HEK293 (cell line): ENCODE data around the gene NAA35.

Experiments
- EGR2 ChIP-seq: fragments of 450-650 bp; formaldehyde crosslinking; IDR thresholded peaks from 2 replicates; pipeline ENCODE4 v1.5.1; 2016; ENCODE audit warnings: low read depth, missing biosample characterization, missing genetic modification characterization
- GLIS1 ChIP-seq: fragments of 450-650 bp; formaldehyde crosslinking; IDR thresholded peaks from 2 replicates; pipeline ENCODE4 v1.5.1; 2016; ENCODE audit warnings: missing biosample characterization, missing genetic modification characterization
- HIC1 ChIP-seq: fragments of 450-650 bp; formaldehyde crosslinking; IDR thresholded peaks from 2 replicates; pipeline ENCODE4 v1.5.1; 2016; ENCODE audit warnings: missing biosample characterization, missing genetic modification characterization
- INSM2 ChIP-seq: fragments of 450-650 bp; formaldehyde crosslinking; IDR thresholded peaks from 2 replicates; pipeline ENCODE4 v1.5.1; 2016; ENCODE audit warnings: missing biosample characterization, missing genetic modification characterization
- OSR2 ChIP-seq: fragments of 450-650 bp; formaldehyde crosslinking; IDR thresholded peaks from 2 replicates; pipeline ENCODE4 v1.5.1; 2016; ENCODE audit warnings: missing biosample characterization, missing genetic modification characterization
- WT1 ChIP-seq: fragments of 450-650 bp; formaldehyde crosslinking; IDR thresholded peaks from 2 replicates; pipeline ENCODE4 v1.5.1; 2016; ENCODE audit warnings: missing biosample characterization, missing genetic modification characterization
- ZBTB48 ChIP-seq: fragments of 450-650 bp; formaldehyde crosslinking; IDR thresholded peaks from 2 replicates; pipeline ENCODE4 v1.5.1; 2016; ENCODE audit warnings: missing biosample characterization, missing genetic modification characterization
- ZBTB49 ChIP-seq: fragments of 450-650 bp; formaldehyde crosslinking; IDR thresholded peaks from 2 replicates; pipeline ENCODE4 v1.5.1; 2016; ENCODE audit warnings: missing biosample characterization, missing genetic modification characterization, low read depth
- ZBTB8A ChIP-seq: fragments of 450-650 bp; formaldehyde crosslinking; IDR thresholded peaks from 2 replicates; pipeline ENCODE4 v1.5.1; 2016; ENCODE audit warnings: missing biosample characterization, missing genetic modification characterization
- ZEB2 ChIP-seq: fragments of 450-650 bp; formaldehyde crosslinking; IDR thresholded peaks from 2 replicates; pipeline ENCODE4 v1.5.1; 2016; ENCODE audit warnings: missing biosample characterization, missing genetic modification characterization
- ZFHX2 ChIP-seq: fragments of 450-650 bp; formaldehyde crosslinking; conservative IDR thresholded peaks from 2 replicates; pipeline ENCODE4 v1.5.1; 2016; ENCODE audit warnings: missing biosample characterization, missing genetic modification characterization
- ZNF2 ChIP-seq: fragments of 450-650 bp; formaldehyde crosslinking; IDR thresholded peaks from 2 replicates; pipeline ENCODE4 v1.5.1; 2016; ENCODE audit warnings: missing biosample characterization, missing genetic modification characterization
- ZNF248 ChIP-seq: fragments of 450-650 bp; formaldehyde crosslinking; IDR thresholded peaks from 2 replicates; pipeline ENCODE4 v1.5.1; 2017; ENCODE audit warnings: missing biosample characterization, missing genetic modification characterization
- ZNF366 ChIP-seq: fragments of 450-650 bp; formaldehyde crosslinking; conservative IDR thresholded peaks from 2 replicates; pipeline ENCODE4 v1.5.1; 2016; ENCODE audit warnings: missing biosample characterization, missing genetic modification characterization
- ZNF561 ChIP-seq: fragments of 450-650 bp; IDR thresholded peaks from 2 replicates; pipeline ENCODE4 v1.5.1; 2018; ENCODE audit warnings: missing biosample characterization, missing genetic modification characterization, borderline replicate concordance
- ZNF580 ChIP-seq: fragments of 450-650 bp; formaldehyde crosslinking; IDR thresholded peaks from 2 replicates; pipeline ENCODE4 v1.5.1; 2016; ENCODE audit warnings: missing biosample characterization, missing genetic modification characterization
- ZNF600 ChIP-seq: fragments of 450-650 bp; formaldehyde crosslinking; IDR thresholded peaks from 2 replicates; pipeline ENCODE4 v1.5.1; 2016; ENCODE audit warnings: missing biosample characterization, missing genetic modification characterization
- ZNF654 ChIP-seq: fragments of 450-650 bp; formaldehyde crosslinking; IDR thresholded peaks from 2 replicates; pipeline ENCODE4 v1.5.1; 2016; ENCODE audit warnings: low read depth, missing biosample characterization, missing genetic modification characterization
- ZNF792 ChIP-seq: fragments of 450-650 bp; formaldehyde crosslinking; IDR thresholded peaks from 2 replicates; pipeline ENCODE4 v1.5.1; 2016; ENCODE audit warnings: missing biosample characterization, missing genetic modification characterization
- ZXDB ChIP-seq: fragments of 450-650 bp; formaldehyde crosslinking; IDR thresholded peaks from 2 replicates; pipeline ENCODE4 v1.5.1; 2016; ENCODE audit warnings: missing biosample characterization, missing genetic modification characterization
- TF ChIP-seq, protein P1 (sequence below): fragments of 450-650 bp; formaldehyde crosslinking; IDR thresholded peaks from 2 replicates; pipeline ENCODE4 v1.5.1; 2017; ENCODE audit warnings: missing biosample characterization, missing genetic modification characterization
- TF ChIP-seq, protein P2 (sequence below): fragments of 450-650 bp; formaldehyde crosslinking; IDR thresholded peaks from 2 replicates; pipeline ENCODE4 v1.5.1; 2017; ENCODE audit warnings: missing biosample characterization, missing genetic modification characterization
- TF ChIP-seq, protein P3 (sequence below): fragments of 450-650 bp; formaldehyde crosslinking; IDR thresholded peaks from 2 replicates; pipeline ENCODE4 v1.5.1; 2016; ENCODE audit warnings: missing biosample characterization, missing genetic modification characterization
- TF ChIP-seq, protein P4 (sequence below): fragments of 450-650 bp; IDR thresholded peaks from 2 replicates; pipeline ENCODE4 v1.5.1; 2018; ENCODE audit warnings: missing biosample characterization, mild to moderate bottlenecking, missing genetic modification characterization

Gene NAA35

DNA sequence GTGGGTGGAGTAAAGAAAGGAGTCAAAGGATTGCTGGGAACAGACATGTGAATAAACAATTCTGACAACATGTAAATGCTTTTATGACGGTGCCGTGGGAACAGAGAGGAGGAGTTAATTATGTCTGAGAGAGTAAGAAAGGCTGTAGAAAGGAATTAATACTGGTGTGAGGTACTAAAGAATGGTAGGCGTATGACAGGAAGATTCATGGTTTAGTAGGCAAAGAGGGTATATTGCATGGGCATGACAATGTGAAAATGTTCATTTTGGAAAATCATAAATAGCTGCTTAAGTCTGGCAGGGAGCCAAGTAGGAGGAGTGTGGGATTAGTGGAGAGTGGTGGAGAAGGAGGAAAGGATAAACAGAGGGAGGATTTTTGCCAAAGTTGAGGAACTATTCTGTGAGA, 19.7 kb downstream of the NAA35 start (continued):
- TF ChIP-seq OSR2, result peak; percentile 77
- peak; percentile 59; the same call in 1 of the 2 replicates for TF ChIP-seq ZXDB
- TF ChIP-seq ZNF561, result peak; percentile 75; the same call in 1 of the 2 replicates
- TF ChIP-seq, protein P1, sequence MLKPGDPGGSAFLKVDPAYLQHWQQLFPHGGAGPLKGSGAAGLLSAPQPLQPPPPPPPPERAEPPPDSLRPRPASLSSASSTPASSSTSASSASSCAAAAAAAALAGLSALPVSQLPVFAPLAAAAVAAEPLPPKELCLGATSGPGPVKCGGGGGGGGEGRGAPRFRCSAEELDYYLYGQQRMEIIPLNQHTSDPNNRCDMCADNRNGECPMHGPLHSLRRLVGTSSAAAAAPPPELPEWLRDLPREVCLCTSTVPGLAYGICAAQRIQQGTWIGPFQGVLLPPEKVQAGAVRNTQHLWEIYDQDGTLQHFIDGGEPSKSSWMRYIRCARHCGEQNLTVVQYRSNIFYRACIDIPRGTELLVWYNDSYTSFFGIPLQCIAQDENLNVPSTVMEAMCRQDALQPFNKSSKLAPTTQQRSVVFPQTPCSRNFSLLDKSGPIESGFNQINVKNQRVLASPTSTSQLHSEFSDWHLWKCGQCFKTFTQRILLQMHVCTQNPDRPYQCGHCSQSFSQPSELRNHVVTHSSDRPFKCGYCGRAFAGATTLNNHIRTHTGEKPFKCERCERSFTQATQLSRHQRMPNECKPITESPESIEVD, result peak; percentile 97
- no peak for TF ChIP-seq ZBTB49 (tag by site-specific recombination)
- peak; percentile 70; the same call in 1 of the 2 replicates for TF ChIP-seq ZNF2
- 0 out of 2 replicates have a peak, but pooled peaks have one; percentile 27 for TF ChIP-seq INSM2 (tag by site-specific recombination)
- TF ChIP-seq ZNF600 (tag by site-specific recombination), result no peak
- TF ChIP-seq EGR2 (tag by site-specific recombination), result peak; percentile 99
- TF ChIP-seq, protein P2, sequence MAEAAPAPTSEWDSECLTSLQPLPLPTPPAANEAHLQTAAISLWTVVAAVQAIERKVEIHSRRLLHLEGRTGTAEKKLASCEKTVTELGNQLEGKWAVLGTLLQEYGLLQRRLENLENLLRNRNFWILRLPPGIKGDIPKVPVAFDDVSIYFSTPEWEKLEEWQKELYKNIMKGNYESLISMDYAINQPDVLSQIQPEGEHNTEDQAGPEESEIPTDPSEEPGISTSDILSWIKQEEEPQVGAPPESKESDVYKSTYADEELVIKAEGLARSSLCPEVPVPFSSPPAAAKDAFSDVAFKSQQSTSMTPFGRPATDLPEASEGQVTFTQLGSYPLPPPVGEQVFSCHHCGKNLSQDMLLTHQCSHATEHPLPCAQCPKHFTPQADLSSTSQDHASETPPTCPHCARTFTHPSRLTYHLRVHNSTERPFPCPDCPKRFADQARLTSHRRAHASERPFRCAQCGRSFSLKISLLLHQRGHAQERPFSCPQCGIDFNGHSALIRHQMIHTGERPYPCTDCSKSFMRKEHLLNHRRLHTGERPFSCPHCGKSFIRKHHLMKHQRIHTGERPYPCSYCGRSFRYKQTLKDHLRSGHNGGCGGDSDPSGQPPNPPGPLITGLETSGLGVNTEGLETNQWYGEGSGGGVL (tag by site-specific recombination), result 0 out of 2 replicates have a peak, but pooled peaks have one; percentile 17
- peak; percentile 41; the same call in 1 of the 2 replicates for TF ChIP-seq ZNF366 (tag by site-specific recombination)
- peak; percentile 39; the same call in 1 of the 2 replicates for TF ChIP-seq ZBTB8A
- TF ChIP-seq ZEB2, result peak; percentile 75
- TF ChIP-seq, protein P3, sequence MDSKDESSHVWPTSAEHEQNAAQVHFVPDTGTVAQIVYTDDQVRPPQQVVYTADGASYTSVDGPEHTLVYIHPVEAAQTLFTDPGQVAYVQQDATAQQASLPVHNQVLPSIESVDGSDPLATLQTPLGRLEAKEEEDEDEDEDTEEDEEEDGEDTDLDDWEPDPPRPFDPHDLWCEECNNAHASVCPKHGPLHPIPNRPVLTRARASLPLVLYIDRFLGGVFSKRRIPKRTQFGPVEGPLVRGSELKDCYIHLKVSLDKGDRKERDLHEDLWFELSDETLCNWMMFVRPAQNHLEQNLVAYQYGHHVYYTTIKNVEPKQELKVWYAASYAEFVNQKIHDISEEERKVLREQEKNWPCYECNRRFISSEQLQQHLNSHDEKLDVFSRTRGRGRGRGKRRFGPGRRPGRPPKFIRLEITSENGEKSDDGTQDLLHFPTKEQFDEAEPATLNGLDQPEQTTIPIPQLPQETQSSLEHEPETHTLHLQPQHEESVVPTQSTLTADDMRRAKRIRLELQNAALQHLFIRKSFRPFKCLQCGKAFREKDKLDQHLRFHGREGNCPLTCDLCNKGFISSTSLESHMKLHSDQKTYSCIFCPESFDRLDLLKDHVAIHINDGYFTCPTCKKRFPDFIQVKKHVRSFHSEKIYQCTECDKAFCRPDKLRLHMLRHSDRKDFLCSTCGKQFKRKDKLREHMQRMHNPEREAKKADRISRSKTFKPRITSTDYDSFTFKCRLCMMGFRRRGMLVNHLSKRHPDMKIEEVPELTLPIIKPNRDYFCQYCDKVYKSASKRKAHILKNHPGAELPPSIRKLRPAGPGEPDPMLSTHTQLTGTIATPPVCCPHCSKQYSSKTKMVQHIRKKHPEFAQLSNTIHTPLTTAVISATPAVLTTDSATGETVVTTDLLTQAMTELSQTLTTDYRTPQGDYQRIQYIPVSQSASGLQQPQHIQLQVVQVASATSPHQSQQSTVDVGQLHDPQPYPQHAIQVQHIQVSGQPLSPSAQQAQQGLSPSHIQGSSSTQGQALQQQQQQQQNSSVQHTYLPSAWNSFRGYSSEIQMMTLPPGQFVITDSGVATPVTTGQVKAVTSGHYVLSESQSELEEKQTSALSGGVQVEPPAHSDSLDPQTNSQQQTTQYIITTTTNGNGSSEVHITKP (tag by site-specific recombination), result peak; percentile 40
- TF ChIP-seq WT1 (tag by site-specific recombination), result peak; percentile 96
- TF ChIP-seq ZFHX2 (tag by site-specific recombination), result peak; percentile 99
- no peak for TF ChIP-seq ZBTB48 (tag by site-specific recombination)
- peak; percentile 90 for TF ChIP-seq ZNF580 (tag by site-specific recombination)
- TF ChIP-seq, protein P4, sequence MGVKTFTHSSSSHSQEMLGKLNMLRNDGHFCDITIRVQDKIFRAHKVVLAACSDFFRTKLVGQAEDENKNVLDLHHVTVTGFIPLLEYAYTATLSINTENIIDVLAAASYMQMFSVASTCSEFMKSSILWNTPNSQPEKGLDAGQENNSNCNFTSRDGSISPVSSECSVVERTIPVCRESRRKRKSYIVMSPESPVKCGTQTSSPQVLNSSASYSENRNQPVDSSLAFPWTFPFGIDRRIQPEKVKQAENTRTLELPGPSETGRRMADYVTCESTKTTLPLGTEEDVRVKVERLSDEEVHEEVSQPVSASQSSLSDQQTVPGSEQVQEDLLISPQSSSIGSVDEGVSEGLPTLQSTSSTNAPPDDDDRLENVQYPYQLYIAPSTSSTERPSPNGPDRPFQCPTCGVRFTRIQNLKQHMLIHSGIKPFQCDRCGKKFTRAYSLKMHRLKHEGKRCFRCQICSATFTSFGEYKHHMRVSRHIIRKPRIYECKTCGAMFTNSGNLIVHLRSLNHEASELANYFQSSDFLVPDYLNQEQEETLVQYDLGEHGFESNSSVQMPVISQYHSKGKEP, result peak; percentile 81
- no peak for TF ChIP-seq ZNF248 (tag by site-specific recombination)
- no peak for TF ChIP-seq ZNF792 (tag by site-specific recombination)
- peak; percentile 61; the same call in 1 of the 2 replicates for TF ChIP-seq HIC1
- peak; percentile 27; the same call in 1 of the 2 replicates for TF ChIP-seq GLIS1 (tag by site-specific recombination)
- no peak for TF ChIP-seq ZNF654 (tag by site-specific recombination)
